LHCN-M2 (cell line): ENCODE results near the gene GLS. TPM values are rescaled to one million over a fixed set of nuclear protein-coding genes. Genes with fewer than 3 reads are reported as not detected.
"Not testable (repeated sequence)": the region's sequence is repeated elsewhere in the genome, so short reads cannot be mapped to it uniquely, and the experiment has no call there.

ENCODE experiments used
- DNase-seq: peaks from one replicate; pipeline ENCODE4 v3.0.0-alpha.2; 2012; ENCODE audit warnings: low read depth
- total RNA-seq: library from RNA; depleted of rRNA; stranded (reverse); fragments of >200 nt; gene quantifications from 2 replicates; pipeline ENCODE4 v1.2.3, GENCODE V29; 2014

The GLS gene
- total RNA-seq, 1 experiment from 2014 or later = 139 TPM

- no peak for DNase-seq
These were observed 109.5 kb downstream of the GLS start for GRCh38 chr2:190990132-190990531.

GRCh38 chr2:190993292-190993643 is 112.6 kb downstream of the GLS start:
- no peak for DNase-seq

DNA sequence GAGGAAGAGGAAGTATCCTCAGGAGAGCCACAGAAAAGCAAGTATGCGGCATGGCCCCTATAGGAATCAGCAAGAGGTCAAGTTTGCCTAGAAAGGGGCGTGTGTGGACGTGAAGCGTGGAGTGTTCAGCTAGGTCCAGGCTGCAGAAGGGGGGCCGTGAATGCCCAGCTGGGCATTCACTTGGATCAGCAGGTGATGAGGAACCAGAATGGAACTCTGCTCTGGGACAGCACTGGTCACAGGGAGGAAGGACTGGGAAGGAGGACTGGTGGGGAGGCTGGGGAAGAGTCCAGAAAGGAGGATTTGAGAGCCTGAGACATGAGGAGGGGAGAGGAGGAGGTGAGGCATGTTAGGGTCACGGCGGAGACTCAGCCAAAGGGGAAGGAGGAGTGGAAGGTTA is 113.5 kb downstream of the GLS start:
- no peak for DNase-seq

DNA sequence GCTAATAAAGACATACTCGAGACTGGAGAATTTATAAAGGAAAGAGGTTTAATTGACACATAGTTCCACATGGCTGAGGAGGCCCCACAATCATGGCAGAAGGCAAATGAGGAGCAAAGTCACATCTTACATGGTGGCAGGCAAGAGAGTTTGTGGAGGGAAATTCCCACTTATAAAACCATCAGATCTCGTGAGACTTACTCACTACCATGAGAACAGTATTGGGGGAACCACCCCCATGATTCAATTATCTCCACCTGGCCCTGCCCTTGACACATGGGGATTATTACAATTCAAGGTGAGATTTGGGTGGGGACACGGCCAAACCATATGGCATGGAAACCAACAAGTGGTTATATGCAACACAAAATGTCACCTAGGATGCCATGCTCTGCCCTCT is 114.7 kb downstream of the GLS start:
- not testable (repeated sequence) for DNase-seq

DNA sequence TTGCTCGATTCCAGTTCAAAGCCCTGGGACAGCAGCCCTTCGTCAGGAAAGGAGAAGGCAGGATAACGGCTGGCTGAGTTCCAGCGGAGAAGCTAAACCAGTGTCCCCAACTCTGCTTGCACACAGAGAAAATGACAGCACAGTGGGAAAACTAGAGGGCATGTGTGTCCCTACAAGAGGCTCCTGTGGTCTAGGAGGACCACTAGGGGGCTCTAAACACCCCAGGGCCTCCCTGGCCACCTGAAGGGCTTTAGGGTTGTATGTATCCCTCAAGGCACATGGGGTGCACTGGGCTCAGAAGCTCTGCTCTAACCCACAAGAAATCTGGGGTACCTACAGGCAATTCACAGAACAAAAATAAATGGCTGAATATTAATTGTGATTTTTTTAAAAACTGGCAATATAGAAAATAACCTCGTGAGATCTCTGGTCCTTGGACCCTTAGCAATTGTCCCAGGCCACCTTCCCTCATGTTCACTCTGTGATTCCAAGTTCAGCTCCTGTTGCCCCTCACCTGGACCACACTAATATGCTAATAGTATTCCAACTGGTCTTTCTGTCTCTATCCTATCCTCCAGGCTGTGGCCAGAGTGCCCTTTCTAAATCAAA is 115.8 kb downstream of the GLS start:
- DNase-seq = peak; percentile 38

DNA sequence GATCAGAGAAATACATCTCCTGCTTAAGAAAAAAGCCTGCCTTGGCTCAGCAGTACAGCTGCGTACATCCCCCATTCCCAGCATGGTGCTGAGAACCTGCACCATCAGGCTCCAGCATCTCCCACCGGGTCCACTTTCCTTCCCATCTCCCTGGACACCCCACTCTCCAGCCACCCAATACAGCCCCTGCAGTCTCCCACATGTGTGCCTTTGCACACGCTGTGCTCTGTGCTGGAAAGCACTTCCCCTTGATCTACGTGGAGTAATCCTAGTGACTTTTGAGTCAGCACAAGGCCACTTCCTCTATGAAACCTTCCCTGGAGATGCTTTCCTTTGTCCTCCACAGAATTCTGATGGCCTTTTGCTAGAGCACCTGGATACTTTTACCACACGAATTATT is 116.3 kb downstream of the GLS start:
- DNase-seq = no peak

GRCh38 chr2:190997526-190998113 is 117.0 kb downstream of the GLS start:
- DNase-seq = no peak

- DNase-seq = no peak
These were observed 118.4 kb downstream of the GLS start for GRCh38 chr2:190999058-190999457.

- no peak for DNase-seq
These were observed 119.5 kb downstream of the GLS start for GRCh38 chr2:190999949-191000665.

- no peak for DNase-seq
These were observed 120.4 kb downstream of the GLS start for GRCh38 chr2:191001032-191001431.

DNA sequence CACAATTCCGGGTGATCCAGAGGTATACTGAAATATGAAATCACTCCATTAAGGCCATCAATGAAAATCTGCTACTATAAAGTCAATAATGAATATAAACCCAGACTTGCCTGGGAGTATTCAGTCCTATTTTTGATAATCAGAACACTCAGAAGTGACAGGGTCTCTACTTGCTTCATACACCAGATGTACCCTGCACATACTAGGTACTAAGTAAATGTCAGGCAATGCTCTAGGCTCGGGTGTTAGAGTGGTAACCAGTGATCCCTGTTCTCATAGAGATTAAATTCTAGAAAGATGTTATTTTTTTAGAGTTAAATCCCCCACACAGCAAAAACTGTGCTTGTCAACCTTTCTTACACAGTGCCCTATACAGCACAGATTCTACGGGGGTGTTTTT is 121.0 kb downstream of the GLS start:
- no peak for DNase-seq

- DNase-seq = no peak
These were observed 123.0 kb downstream of the GLS start for GRCh38 chr2:191003405-191004309.

DNA sequence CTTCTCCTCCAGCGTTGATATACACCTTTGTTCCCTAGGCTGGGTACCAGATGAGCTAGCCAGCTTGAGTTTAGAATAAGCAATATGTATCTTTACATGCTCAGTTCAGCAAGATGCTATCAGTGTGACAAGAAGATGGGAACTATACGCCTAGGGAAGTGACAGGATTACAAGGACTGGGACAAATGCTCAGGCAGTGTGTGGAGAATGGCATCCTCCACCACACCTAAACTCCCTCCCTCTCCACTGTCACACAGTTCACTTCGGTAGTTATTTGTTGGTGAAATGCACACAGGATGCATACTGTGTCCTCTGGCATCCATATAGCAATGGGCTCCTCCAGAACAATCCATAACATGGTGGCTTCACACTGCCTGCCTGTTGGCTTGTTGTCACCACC is 125.7 kb downstream of the GLS start:
- DNase-seq = no peak

DNA sequence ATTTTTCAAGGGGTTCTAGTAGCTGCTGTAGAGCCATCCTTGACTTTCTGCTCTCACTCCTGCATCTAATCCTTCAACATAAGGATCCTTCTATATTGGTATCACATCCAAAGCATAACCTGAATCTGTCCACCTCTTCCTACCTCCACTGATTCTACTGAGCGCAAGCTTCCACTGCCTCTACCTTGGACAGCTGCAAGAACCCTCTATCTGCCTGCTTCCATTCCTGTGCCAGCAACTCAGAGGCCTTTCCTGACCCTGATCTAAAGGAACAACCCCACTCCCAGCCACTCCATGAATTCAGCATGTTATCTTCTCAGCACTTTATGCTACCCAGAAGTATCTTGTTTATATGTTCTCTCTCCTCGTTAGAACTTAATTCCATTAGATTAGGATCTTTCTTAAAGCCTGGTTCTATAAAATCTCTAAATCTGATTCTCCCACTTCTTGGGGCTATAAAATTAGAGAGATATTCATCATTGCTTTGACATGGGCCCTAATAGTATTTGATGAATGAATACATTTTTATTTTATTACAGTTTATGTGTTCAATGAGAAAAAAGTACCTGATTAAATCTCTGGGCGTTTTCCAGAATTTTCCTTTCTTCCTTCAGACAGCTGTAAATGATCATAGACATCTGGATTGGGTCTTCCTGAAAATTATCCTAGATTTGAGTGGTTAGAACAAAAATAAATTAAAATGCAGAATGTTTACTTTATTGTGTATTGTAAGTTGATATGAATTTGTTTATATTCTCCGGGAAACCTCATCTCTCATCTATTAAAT is 126.6 kb downstream of the GLS start:
- no peak for DNase-seq

DNA sequence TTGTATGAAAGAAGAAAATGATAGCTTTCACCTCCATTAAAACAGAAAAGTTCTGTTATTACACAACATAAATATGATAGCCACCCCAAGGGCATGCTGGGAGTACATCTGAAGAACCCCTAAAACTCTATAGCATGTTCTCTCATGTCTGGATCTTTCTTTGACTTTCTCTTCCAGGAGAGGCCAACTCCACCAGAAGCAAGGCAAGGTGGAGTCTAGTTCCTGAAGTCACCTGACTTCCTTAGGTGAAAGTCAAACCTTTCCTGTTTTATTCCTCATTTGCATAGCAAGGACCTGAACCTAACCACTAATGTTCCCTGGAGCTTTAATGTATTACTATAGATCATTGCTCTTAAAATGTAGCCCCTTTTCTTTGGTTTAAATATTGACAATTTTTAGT is 127.7 kb downstream of the GLS start:
- no peak for DNase-seq

GRCh38 chr2:191009541-191010374 is 129.1 kb downstream of the GLS start:
- peak; percentile 27 for DNase-seq

GRCh38 chr2:191010887-191011885 is 130.6 kb downstream of the GLS start:
- DNase-seq = no peak

DNA sequence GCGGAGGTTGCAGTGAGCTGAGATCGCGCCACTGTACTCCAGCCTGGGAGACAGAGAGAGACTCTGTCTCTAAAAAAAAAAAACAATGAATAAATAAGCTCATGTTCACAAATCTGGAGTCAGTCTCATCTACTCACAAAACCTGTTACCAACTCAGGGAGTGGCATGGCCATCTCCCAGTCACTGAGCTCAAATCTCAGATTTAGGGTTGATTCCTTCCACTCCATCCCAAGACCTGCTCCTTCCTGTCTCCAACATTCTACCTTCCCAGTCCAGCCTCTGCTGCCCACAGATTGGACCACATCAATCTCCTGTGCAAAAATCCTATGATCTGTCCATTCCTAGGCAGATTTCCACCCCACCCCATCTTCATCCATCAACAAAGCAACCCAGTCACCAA is 131.7 kb downstream of the GLS start:
- DNase-seq = no peak
